Measurements from ENCODE around the gene HLA-DRB5. TPM values are rescaled to one million over a fixed set of nuclear protein-coding genes. Genes with fewer than 3 reads are reported as not detected.
"Not testable (repeated sequence)": the region's sequence is repeated elsewhere in the genome, so short reads cannot be mapped to it uniquely, and the experiment has no call there.

HLA-DRB5 gene
- total RNA-seq, 1 experiment from 2014 or later = not detected

- POLR2A ChIA-PET = interaction anchor here (0.7 kb wide), 1 partner anchor 21 kb away, joined by 5 read pairs; no protein-coding TSS in a partner anchor
- no peak for DNase-seq (ENCODE audit: unreplicated experiment)
- BruUV-seq (replicated peaks) = no TSS peak
- Mint-ChIP-seq H3K36me3 (ENCODE audit: insufficient read depth, unreplicated experiment) (no peaks in the 10 kb centered on the region), H3K4me3 (ENCODE audit: unreplicated experiment) (no peak overlapping the region), H3K4me1 (ENCODE audit: insufficient read depth, unreplicated experiment) (no peaks in the 10 kb centered on the region), H3K27ac (ENCODE audit: low read depth, unreplicated experiment) (no peak overlapping the region), H3K9me3 (ENCODE audit: unreplicated experiment) (no peaks in the 10 kb centered on the region), H3K27me3 (ENCODE audit: insufficient read depth, unreplicated experiment) (peaks cover 69% of the 10 kb centered on the region)
- TF ChIP-seq CTCF (IDR thresholded peaks at IDR 0.05; ENCODE audit: unreplicated experiment) = no peak
- intact Hi-C loops (cut with micrococcal nuclease) = loop anchor here (10.0 kb wide), 1 partner anchor 50 kb away; the partner anchor contains the start of gene HLA-DRB5
- CTCF ChIA-PET = no interaction called here
These were observed 45.5 kb downstream of the HLA-DRB5 start for GRCh38 chr6:32484614-32484998.

GRCh38 chr6:32483968-32484613 lies 46.0 kb downstream of the HLA-DRB5 start:
- Mint-ChIP-seq H3K27ac (ENCODE audit: low read depth, unreplicated experiment) (no peak overlapping the region), H3K9me3 (ENCODE audit: unreplicated experiment) (no peaks in the 10 kb centered on the region), H3K4me1 (ENCODE audit: insufficient read depth, unreplicated experiment) (no peaks in the 10 kb centered on the region), H3K27me3 (ENCODE audit: insufficient read depth, unreplicated experiment) (peaks cover 68% of the 10 kb centered on the region), H3K36me3 (ENCODE audit: insufficient read depth, unreplicated experiment) (no peaks in the 10 kb centered on the region), H3K4me3 (ENCODE audit: unreplicated experiment) (no peak overlapping the region)
- DNase-seq (ENCODE audit: unreplicated experiment) = no peak
- TF ChIP-seq CTCF (IDR thresholded peaks at IDR 0.05; ENCODE audit: unreplicated experiment) = no peak
- ChIA-PET POLR2A (interaction anchor here (0.7 kb wide), 1 partner anchor 22 kb away, joined by 5 read pairs; no protein-coding TSS in a partner anchor), CTCF (no interaction called here)
- intact Hi-C loops (cut with micrococcal nuclease) = loop anchor here (10.0 kb wide), 1 partner anchor 51 kb away; the partner anchor contains the start of gene HLA-DRB5
- BruUV-seq (replicated peaks) = no TSS peak

GRCh38 chr6:32475392-32476206 lies 54.5 kb downstream of the HLA-DRB5 start:
- CTCF ChIA-PET = no interaction called here
- H3K4me1 Mint-ChIP-seq (ENCODE audit: insufficient read depth, unreplicated experiment) = no peaks in the 10 kb centered on the region
- no peak overlapping the region for H3K4me3 Mint-ChIP-seq (ENCODE audit: unreplicated experiment)
- no TSS peak for BruUV-seq (replicated peaks)
- H3K36me3 Mint-ChIP-seq (ENCODE audit: insufficient read depth, unreplicated experiment) = no peaks in the 10 kb centered on the region
- no peak for DNase-seq (ENCODE audit: unreplicated experiment)
- TF ChIP-seq CTCF (IDR thresholded peaks at IDR 0.05; ENCODE audit: unreplicated experiment) = no peak
- POLR2A ChIA-PET = no interaction called here
- H3K27me3 Mint-ChIP-seq (ENCODE audit: insufficient read depth, unreplicated experiment) = peaks cover 83% of the 10 kb centered on the region
- no peaks in the 10 kb centered on the region for H3K9me3 Mint-ChIP-seq (ENCODE audit: unreplicated experiment)
- no peak overlapping the region for H3K27ac Mint-ChIP-seq (ENCODE audit: low read depth, unreplicated experiment)
- intact Hi-C loops (cut with micrococcal nuclease) = no loop called here

- H3K36me3 Mint-ChIP-seq (ENCODE audit: insufficient read depth, unreplicated experiment); H3K4me1 Mint-ChIP-seq (ENCODE audit: insufficient read depth, unreplicated experiment); DNase-seq (ENCODE audit: unreplicated experiment); BruUV-seq (replicated peaks); CTCF ChIA-PET; intact Hi-C loops (cut with micrococcal nuclease); H3K27ac Mint-ChIP-seq (ENCODE audit: low read depth, unreplicated experiment); H3K9me3 Mint-ChIP-seq (ENCODE audit: unreplicated experiment); H3K4me3 Mint-ChIP-seq (ENCODE audit: unreplicated experiment): not testable (repeated sequence)
- POLR2A ChIA-PET = interaction anchor here (0.6 kb wide), 1 partner anchor 147 kb away, joined by 3 read pairs; no protein-coding TSS in a partner anchor
- H3K27me3 Mint-ChIP-seq (ENCODE audit: insufficient read depth, unreplicated experiment) = peaks cover 76% of the 10 kb centered on the region
These were observed 56.4 kb downstream of the HLA-DRB5 start for GRCh38 chr6:32473376-32474348.
